KBM-7 (cell line): ENCODE measurements around the gene NRARP.

Source experiments
- DNase-seq: peaks from one replicate; pipeline ENCODE4 v3.0.0-alpha.2; 2015
- in situ Hi-C: fragments of 300-500 bp; cut with MboI; formaldehyde crosslinking; loops from 2 replicates; pipeline ENCODE4 v1.14.3; 2020; ENCODE audit warnings: low sequenced_read_pairs, low pct_unique_long_range_greater_than_20kb, mixed read lengths

NRARP gene

GRCh38 chr9:137312852-137313325 lies 10.8 kb upstream of the NRARP start:
- no peak for DNase-seq
- in situ Hi-C loops, result no loop called here

DNA sequence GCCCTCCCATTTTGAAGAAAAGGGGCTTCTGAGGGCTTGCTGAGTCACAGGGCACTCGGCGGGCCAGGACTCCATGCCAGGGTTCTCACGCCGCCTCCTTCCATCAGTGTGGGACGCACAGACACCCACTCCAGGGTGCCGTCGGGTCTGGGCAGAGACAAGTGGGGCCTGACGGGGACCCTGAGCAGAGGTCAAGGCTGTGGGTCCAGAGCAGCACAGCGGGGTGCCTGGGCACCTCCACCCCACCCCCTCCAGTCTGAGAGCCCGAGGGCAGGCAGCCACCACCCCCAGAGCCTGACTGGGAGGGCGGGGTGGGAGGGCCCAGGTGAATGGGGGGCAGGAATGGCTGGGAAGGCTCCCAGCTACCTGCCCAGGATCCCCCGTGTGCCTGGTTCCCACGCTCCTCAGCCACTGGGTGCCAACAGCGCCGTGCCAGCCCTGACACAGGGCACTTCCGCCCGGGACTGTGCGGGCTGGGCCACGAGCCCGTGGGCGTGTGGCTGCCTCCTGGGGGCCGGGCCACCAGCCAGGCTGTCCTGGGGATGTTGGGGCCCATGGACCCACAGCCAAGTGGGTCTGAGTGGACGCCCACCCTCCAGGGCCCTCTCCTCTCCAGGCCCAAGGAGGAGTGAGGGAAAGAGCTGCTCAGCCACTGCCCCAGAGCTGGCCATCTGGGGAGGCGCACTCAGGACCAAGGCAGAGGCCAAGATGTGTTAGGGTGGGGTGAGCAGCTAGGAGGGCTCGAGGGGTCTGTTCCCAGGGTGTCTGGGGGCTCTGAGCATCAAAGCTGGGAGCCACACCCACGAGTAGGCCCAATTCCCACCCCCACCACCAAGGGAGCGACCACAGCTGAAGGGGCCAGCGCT lies 10.1 kb upstream of the NRARP start:
- DNase-seq, result no peak
- in situ Hi-C loops, result no loop called here

DNA sequence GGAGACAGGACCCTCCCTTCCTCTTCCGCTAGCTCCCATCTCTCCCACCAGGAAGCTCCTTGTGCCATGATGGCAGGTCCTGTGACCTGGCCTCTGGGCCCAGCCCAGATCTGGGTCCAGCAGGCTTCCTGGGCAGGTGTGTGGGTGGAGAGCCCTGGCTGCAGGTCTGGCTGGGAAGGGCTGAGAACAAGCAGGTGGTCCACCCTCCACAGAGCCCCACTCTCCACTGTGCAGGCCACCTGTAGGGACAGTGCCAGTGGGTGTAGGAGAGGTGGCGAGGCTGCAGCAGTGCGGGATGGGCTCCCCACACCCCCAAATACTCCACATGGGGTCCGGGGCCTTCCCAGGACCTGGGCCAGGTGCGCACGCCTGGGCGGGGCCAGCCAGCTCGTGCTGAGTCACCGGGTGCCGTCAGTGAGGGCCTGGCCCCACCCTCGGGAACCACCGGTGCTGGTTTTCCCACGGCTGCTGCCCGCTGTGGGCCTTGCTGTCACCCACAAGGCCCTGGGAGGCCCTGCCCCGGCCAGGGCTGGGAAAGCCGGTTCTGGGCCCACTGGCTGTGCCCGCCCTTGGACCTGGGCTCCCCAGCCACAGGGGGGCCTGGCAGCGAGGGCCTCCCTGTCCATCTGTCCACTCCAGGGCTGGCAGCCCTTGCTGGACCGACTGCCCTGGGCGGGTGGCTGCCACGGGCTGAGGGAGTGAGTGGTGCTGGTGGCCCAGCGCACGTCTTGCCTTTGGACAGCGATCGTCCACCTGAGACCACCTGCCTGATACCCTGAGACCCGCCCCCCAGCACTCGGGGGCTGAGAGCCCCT lies 9.3 kb upstream of the NRARP start:
- in situ Hi-C loops, result no loop called here
- DNase-seq, result no peak

DNA sequence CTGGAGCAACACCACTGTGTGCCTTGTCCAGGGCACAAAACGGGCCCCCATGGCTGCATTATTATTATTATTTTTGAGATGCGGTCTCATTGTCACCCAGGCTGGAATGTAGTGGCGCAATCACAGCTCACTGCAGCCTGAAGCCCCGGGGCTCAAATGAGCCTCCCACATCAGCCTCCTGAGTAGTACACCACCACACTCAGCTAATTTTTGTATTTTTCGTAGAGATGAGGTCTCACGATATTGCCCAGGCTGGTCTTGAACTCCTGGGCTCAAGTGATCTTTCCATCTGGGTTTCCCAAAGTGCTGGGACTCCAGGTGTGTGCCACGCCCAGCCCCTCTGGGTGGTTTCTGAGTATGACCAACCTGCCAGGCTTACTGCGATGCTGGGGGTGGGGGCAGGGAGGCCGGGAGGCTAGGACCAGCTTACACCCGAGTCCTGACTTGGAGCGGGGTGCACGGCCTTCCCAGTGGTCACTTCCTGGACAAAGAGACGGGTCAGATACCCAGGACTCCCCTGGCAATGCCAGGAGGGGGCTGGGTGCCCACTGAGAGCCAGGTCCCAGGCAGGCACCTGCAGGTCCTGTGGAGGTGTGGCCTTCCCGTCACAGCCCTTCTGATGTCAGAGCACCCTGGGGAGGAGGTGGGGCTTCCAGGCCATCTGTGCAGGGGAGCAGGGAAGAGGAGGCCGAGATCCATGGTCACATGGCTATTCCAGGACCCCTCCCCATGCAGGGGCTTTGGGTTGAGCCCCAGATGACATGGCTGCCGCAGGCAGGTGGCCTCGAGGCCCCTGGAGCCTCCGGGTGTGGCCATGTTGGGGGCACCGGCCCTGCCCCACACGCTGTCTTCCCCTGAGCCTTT lies 8.3 kb upstream of the NRARP start:
- no peak for DNase-seq
- in situ Hi-C loops, result no loop called here

- no peak for DNase-seq
- in situ Hi-C loops, result no loop called here
Measured at GRCh38 chr9:137309368-137310188, 7.5 kb upstream of the NRARP start.

DNA sequence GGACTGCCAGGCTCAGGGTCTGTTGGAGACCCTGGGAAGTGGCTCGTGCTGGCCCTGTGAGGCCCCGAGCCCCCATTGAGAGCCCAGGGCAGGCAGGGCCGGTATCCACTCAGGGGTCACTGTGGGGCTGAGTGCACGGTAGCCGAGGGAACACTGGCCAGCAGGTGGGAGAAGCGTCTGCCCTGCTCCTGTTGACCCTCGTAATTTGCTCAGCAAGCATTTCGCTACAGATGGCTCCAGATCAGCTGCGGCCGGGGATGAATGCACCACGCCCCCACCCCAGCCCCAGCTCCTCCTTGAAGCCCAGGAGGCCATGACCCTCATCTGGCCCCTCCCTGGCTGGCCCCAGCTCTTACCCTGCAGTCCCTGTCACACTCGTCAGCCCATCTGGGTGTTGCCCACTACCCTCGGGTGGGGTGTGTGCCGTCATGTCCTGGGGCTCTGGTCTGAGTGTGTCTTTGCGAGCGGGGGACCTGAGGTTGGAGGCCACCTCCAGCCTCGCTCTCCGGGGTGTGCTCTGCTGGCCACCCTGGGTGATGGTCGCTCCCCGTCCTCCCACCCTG lies 6.1 kb upstream of the NRARP start:
- no peak for DNase-seq
- in situ Hi-C loops, result no loop called here

- in situ Hi-C loops, result no loop called here
- DNase-seq, result peak; percentile 61
Measured at GRCh38 chr9:137307255-137308056, 5.4 kb upstream of the NRARP start.

DNA sequence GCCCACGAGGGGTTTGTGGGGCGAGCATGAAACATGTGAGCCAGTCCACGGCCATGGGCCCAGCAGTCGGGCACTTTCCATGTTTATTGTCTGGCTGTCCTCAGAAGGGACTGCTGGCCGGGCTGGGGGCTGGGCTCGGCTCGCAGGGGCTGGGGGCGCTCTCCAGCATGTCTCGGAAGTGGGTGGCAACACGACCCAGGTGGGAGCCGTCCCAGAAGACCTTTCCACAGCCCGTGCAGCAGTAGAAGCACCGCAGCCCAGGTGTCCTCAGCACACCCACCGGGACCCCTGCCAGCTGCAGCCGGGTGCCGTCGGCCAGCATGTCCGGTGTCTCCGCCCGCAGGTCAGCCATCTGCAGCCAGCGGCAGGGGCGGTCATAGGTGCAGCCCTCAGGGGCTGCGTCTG lies 4.8 kb upstream of the NRARP start:
- DNase-seq, result no peak
- in situ Hi-C loops, result no loop called here

- in situ Hi-C loops, result no loop called here
- DNase-seq, result no peak
Measured at GRCh38 chr9:137306066-137306849, 4.2 kb upstream of the NRARP start.

DNA sequence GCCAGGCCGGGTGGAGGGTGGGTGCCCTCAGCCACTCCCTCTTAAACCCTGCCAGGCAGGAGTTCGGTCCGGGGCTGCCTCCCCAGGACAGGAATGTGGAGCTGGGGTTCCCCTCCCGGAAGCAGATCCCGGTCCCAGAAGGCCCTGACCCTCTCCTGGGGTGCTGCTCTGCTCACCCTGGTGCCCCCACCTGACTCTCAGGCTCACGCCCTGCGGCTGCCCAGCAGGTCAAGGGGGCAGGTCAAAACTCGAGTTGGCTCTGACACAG lies 3.7 kb upstream of the NRARP start:
- DNase-seq, result no peak
- in situ Hi-C loops, result no loop called here

GRCh38 chr9:137305060-137305797 lies 3.2 kb upstream of the NRARP start:
- in situ Hi-C loops, result no loop called here
- no peak for DNase-seq

- in situ Hi-C loops, result no loop called here
- DNase-seq, result no peak
Measured at GRCh38 chr9:137304383-137305059, 2.5 kb upstream of the NRARP start.

DNA sequence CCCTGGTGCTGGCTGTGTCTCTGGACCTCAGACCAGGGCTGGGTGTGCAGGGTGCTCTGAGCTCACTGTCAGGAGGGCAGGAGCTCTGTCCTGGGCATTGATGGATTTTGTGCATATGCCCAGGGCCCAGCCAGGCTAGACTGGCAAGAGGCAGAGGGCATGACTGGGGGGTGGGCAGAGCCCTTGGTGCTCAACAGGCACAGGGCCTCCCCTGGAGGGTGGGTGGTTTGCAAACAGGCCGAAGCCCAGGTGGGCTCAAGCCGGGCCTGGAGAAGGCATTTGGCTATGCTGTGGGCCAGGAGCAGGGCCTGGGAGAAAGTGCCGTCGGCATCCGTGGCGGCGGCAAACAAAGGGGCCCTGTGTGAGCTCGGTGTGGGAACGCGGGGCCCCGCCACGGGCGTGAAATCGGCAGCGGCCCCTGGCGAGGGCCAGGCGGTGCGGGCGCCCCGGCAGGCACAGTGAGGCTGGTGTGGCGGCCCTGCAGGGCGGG lies 1.9 kb upstream of the NRARP start:
- in situ Hi-C loops, result no loop called here
- DNase-seq, result no peak

GRCh38 chr9:137303151-137303892 lies 1.3 kb upstream of the NRARP start:
- in situ Hi-C loops, result no loop called here
- DNase-seq, result peak; percentile 65
